Measurements from ENCODE around the gene FAIM2.
"Not testable (repeated sequence)": the region's sequence is repeated elsewhere in the genome, so short reads cannot be mapped to it uniquely, and the experiment has no call there.

Gene FAIM2

GRCh38 chr12:49876070-49876469 lies 27.6 kb downstream of the FAIM2 start:
- no peak for FAIRE-seq
- DNase-seq (ENCODE audit: insufficient read length, low spot score) = no peak
- TF ChIP-seq CTCF (IDR thresholded peaks at IDR 0.05; ENCODE audit: insufficient read depth, missing control alignments) = no peak

- TF ChIP-seq CTCF (IDR thresholded peaks at IDR 0.05; ENCODE audit: insufficient read depth, missing control alignments) = no peak
- no peak for FAIRE-seq
- no peak for DNase-seq (ENCODE audit: insufficient read length, low spot score)
Measured at GRCh38 chr12:49875115-49875720, 28.5 kb downstream of the FAIM2 start.

GRCh38 chr12:49874142-49874897 lies 29.4 kb downstream of the FAIM2 start:
- FAIRE-seq = no peak
- DNase-seq (ENCODE audit: insufficient read length, low spot score) = peak; percentile 6
- TF ChIP-seq CTCF (IDR thresholded peaks at IDR 0.05; ENCODE audit: insufficient read depth, missing control alignments) = no peak

GRCh38 chr12:49873361-49873934 lies 30.3 kb downstream of the FAIM2 start:
- no peak for DNase-seq (ENCODE audit: insufficient read length, low spot score)
- FAIRE-seq = no peak
- no peak for TF ChIP-seq CTCF (IDR thresholded peaks at IDR 0.05; ENCODE audit: insufficient read depth, missing control alignments)

GRCh38 chr12:49872781-49873181 lies 30.9 kb downstream of the FAIM2 start:
- FAIRE-seq (no peak), DNase-seq (ENCODE audit: insufficient read length, low spot score) (no peak)
- peak; percentile 8 for TF ChIP-seq CTCF (IDR thresholded peaks at IDR 0.05; ENCODE audit: insufficient read depth, missing control alignments)

- FAIRE-seq (no peak), DNase-seq (ENCODE audit: insufficient read length, low spot score) (no peak)
- TF ChIP-seq CTCF (IDR thresholded peaks at IDR 0.05; ENCODE audit: insufficient read depth, missing control alignments) = no peak
Measured at GRCh38 chr12:49872381-49872780, 31.3 kb downstream of the FAIM2 start.

- not testable (repeated sequence) for DNase-seq (ENCODE audit: insufficient read length, low spot score); FAIRE-seq
Measured at GRCh38 chr12:49871811-49872251, 31.9 kb downstream of the FAIM2 start.
